ENCODE measurements around the gene BRSK1. TPM values are rescaled to one million over a fixed set of nuclear protein-coding genes. Genes with fewer than 3 reads are reported as not detected.

BRSK1 gene
- total RNA-seq, 1 donor from 2014 or later: 1.9 TPM

DNA sequence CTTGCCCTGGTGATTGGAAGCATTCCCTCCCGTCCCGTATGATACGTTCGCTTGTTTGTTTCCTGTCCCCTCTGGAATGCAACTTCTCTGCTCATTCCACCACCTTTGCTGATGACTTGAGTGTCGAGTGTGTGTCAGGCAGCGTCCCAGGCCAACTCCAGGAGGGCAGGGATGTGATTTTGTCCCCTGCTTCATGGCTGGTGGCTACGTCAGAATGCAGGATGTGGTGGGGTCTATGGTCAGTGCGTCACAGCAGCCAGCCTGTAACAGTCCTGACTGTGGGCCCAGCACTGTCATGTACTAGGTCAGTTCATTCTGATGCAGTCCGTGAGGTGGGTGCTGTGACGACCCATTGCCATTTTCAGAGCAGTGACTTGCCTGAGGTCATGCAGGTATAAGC, 16.2 kb downstream of the BRSK1 start:
- no peak for ATAC-seq
- intact Hi-C loops (cut with micrococcal nuclease): no loop called here
- DNase-seq: no peak

DNA sequence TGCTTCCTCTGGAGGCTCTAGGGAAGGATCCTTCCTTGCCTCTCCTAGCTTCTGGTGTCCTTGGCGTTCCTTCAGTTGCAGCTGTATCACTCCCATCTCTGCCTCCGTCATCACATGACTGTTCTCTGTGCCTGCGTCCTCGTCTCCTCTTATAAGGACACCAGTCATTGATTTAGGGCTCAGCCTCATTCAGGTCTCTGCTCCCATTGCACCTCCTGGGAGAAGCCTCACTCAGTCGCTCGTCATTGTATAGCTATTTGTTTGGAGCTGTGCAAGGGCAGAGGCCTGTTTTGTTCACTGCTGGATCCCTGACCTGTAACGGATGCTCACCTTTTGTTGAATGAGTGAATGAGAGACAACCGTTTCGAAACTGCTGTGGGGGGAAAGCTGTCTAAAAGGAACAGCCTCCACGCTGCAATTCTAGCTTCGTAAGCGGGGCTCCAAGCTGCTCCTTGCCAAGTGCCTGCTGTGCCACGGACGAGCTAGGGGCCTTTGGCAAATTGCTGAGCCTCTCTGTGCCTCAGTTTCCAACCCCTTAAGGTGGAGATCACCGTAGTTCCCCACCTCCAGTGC, 17.2 kb downstream of the BRSK1 start:
- intact Hi-C loops (cut with micrococcal nuclease): no loop called here
- ATAC-seq (no peak), DNase-seq (no peak)

DNA sequence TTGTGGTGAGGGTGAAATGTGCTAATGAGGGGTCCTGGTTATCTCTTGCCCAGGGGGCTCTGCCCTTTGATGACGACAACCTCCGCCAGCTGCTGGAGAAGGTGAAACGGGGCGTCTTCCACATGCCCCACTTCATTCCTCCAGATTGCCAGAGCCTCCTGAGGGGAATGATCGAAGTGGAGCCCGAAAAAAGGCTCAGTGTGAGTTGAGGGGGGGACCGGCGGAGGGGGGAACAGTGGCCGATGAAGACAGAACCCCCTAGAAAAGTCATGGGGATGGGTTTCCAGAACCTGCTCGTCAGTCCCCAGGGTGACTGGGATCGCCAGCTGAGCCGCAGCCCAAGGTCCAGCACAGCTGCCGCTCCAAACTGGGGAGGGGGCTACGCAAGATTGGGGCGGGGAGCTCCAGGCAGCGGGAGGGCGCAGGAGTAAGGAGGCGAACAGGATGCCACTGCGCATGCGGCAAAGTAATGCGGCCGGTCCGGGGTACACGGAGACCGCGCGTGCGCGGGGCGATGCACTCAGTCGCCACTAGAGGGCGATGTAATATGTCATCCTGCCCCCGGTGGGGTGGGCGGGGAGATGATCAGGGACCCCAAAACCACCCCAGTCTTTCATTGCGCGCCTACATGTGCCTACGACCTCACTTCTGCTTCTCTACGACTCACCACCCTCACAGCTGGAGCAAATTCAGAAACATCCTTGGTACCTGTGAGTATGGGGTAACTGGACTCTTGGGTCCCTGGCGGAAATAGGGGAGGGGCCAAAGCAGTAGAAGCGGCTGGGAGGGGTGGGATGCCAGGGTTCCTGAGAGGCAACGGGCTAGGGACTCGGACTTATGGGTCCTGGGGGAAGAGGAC, 17.9 kb downstream of the BRSK1 start:
- ATAC-seq: peak; percentile 89
- peak; percentile 94 for DNase-seq
- intact Hi-C loops (cut with micrococcal nuclease): no loop called here

DNA sequence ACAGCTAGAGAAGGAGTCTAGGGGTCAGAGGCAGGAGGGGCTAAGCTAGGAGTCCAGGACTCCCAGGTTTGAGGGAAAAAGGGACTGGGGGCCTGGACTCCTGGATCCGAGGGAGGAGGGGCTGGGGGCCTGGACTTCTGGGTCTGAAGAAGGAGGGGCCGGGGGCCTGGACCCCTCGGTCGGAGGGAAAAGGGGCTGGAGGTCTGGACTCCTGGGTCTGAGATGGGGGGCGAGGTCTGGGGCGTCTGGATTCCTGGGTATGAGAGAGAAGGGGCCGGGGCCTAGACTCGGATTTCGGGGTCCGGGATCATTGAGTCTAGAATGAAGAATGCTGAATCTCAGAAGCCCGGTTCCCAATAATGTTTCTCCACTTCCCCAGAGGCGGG, 18.5 kb downstream of the BRSK1 start:
- ATAC-seq (no peak), DNase-seq (no peak)
- intact Hi-C loops (cut with micrococcal nuclease): no loop called here

DNA sequence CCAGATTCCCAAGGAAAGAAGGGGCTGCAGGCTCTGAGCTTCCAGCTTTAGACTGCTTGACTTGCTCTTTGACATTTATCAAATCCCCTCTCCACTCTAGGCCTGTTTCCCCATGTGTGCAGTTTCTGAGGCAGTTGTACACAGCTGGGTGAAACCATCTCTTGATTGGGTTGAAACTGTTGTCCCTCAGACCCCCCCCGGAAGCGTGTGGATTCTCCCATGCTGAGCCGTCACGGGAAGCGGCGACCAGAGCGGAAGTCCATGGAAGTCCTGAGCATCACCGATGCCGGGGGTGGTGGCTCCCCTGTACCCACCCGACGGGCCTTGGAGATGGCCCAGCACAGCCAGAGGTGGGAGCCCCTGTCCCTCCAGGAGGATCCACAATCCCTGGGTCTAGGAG, 19.7 kb downstream of the BRSK1 start:
- no peak for ATAC-seq
- intact Hi-C loops (cut with micrococcal nuclease): no loop called here
- no peak for DNase-seq

DNA sequence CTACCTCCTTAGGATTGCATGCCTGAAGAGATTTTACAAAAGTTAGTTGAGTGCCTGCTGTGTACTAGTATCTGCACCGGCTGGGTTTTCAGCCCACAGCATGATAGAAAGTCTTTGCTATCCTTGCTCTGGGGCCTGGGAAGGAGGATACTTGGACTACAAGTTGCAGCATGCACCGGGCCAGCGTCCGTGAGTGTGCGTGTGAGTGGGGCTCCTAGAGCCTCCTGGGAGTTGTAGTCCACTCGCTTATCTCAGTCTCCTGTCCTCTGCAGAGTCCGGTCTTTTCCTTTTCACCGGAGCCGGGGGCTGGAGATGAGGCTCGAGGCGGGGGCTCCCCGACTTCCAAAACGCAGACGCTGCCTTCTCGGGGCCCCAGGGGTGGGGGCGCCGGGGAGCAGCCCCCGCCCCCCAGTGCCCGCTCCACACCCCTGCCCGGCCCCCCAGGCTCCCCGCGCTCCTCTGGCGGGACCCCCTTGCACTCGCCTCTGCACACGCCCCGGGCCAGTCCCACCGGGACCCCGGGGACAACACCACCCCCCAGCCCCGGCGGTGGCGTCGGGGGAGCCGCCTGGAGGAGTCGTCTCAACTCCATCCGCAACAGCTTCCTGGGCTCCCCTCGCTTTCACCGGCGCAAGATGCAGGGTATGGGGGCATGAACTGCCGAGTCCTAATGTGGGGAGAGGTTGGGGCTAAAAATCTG, 20.6 kb downstream of the BRSK1 start:
- ATAC-seq (peak; percentile 43), DNase-seq (peak; percentile 53)
- intact Hi-C loops (cut with micrococcal nuclease): no loop called here

DNA sequence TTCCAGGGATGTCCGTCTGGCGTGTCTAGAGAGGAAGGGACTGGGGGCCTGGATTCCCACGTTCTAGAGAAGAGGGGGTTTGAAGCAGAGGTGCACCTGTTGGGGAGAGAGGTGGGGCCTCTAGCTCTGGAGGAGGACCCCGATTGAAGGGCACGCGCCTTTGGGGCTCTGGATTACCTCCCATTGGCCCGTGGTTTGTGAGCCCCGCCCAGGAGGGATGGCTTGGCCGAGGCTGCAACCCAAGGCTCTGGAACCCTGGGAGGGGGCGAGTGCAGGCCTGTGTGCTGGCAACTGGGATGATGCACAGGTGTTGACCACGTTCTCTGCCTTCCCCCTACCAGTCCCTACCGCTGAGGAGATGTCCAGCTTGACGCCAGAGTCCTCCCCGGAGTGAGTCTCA, 21.2 kb downstream of the BRSK1 start:
- ATAC-seq: no peak
- no peak for DNase-seq
- intact Hi-C loops (cut with micrococcal nuclease): no loop called here

DNA sequence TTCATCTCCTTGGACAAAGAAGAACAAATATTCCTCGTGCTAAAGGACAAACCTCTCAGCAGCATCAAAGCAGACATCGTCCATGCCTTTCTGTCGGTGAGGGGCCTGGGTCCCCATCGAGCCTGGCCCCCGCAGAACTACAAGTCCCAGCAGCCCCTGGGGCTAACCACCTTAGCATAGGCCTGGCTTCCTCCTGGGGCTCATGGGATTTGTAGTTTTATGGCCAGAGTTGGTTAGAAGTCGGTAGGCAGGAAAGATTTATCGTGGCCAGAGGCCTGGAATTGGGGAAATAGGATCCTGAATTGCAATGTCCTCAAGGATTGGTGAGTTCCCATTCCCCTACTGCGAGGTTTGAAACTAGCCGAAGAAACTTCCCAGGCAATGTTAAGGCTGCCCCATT, 21.7 kb downstream of the BRSK1 start:
- DNase-seq: peak; percentile 49
- peak; percentile 72 for ATAC-seq
- intact Hi-C loops (cut with micrococcal nuclease): no loop called here

DNA sequence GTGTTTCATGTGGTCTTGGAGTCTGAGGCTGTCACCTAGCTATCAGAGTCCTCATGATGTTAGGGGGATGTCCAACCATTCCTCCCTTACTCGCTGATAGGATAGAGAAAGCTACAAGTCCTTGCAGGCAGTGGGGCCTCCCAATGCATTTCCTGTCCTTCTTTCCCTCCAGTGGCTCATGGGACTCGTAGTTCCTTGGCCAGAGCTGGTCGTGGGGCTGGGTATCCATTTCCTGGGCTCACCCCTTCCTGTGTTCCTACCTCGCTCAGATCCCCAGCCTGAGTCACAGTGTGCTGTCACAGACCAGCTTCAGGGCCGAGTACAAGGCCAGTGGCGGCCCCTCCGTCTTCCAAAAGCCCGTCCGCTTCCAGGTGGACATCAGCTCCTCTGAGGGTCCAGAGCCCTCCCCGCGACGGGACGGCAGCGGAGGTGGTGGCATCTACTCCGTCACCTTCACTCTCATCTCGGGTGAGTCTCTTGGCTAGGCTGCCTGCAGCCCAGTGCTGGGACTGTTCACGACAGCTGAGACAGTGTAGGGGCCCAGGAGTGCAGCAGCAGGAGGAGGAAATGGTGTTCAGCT, 22.3 kb downstream of the BRSK1 start:
- DNase-seq: no peak
- intact Hi-C loops (cut with micrococcal nuclease): no loop called here
- no peak for ATAC-seq

DNA sequence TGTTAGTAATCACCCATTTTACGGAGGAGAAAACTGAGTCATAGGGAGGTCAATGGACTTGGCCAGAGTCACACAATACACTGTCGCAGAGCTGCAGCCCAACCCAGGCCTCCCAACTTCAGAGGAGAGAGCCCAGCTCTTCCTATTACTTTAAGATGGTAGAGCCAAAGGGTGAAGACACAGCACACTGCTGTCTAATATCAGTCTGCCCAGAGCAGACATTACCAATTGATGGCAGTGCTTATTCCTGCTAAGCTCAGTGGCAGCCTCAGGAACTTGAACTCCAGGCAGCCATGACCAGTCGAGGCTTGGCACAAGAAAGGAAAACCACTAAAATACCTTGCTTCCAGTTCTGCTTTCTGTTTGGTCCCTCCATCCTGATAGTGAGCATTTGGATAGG, 22.9 kb downstream of the BRSK1 start:
- DNase-seq (no peak), ATAC-seq (no peak)
- intact Hi-C loops (cut with micrococcal nuclease): no loop called here

DNA sequence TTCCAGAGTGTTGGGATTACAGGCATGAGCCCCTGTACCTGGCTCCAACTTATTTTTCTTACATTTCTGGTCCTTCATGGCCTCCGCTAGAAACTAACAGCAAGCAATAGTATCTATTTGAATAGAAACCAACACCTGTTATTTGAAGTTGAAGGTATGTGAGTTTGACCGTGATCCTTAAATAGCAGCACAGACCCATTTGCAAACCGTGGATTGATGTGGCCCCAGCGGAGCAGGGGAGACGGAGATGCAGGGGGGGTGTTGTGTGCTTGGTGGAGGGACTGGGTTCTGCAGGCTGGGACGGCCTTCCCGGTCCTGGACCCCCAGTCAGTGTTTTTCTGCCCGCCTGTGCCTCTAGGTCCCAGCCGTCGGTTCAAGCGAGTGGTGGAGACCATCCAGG, 24.5 kb downstream of the BRSK1 start:
- DNase-seq: no peak
- ATAC-seq: no peak
- intact Hi-C loops (cut with micrococcal nuclease): no loop called here

DNA sequence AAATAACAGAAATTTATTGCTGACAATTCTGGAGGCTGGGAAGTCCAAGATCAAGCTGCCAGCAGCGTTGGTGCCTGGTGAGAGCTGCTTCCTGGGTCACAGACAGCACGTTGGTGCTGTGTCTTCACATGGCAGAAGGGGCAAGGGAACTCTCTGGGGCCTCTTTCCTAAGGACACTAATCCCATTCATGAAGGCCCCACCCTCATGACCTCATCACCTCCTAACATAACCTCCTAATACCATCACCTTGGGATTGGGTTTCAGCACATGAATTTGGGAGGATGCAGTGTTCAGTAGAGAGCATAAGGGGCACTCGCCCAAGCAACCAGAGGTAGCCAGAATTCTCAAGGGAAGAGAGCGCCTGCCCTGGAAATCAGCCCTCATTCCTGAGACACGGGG, 25.7 kb downstream of the BRSK1 start:
- ATAC-seq (no peak), DNase-seq (no peak)
- intact Hi-C loops (cut with micrococcal nuclease): no loop called here

DNA sequence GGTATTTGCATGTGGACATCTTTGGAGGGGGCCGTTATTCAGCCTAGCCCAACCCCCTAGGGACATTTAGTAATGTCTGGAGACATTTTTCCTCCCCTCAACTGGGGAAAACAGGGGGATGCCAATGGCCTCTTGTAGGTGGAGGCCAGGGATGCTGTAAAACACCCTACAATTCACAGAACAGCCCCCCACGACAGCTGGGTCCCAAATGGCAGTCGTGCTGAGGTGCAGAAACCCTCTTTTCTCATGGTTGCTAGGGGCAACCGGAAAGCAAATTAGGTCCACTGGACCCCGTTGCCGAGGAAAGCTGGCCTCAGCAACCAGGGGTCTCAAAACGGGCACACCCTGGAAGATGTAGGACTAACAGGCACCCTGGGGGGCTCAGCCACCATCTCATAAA, 26.7 kb downstream of the BRSK1 start:
- intact Hi-C loops (cut with micrococcal nuclease): no loop called here
- DNase-seq (no peak), ATAC-seq (no peak)

DNA sequence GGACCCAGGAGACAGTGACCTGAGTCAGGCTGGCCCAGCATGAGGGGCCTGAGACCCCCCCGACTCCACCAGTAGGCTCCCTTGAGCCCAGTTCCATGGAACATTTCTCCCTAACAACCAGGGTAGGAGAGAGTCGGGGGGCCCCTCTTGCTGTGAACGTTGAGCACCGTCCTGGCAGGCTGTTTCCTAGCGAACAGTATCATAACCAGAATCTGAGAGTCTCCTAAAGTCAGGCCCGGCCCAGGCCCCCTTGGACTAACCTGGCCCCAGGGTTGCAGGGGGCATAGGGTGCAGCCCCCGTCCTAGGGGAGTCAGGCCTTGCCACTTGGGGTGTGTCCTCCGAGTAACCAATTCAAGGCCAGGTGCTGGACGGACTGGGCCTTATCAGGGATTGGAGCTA, 27.6 kb downstream of the BRSK1 start:
- intact Hi-C loops (cut with micrococcal nuclease): no loop called here
- DNase-seq (no peak), ATAC-seq (no peak)

DNA sequence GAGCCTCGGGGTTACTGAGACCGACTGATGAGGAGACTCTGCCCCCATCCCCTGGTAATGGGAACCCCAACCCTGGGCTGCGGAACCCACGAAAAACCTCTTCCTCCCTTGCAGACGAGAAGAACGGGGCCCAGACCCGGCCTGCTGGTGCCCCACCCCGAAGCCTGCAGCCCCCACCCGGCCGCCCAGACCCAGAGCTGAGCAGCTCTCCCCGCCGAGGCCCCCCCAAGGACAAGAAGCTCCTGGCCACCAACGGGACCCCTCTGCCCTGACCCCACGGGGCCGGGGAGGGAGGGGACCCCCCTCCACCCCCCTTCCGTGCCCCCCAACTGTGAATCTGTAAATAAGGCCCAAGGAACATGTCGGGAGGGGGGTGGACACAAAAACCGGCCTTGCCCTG, 28.0 kb downstream of the BRSK1 start:
- no peak for DNase-seq
- ATAC-seq: no peak
- intact Hi-C loops (cut with micrococcal nuclease): no loop called here

DNA sequence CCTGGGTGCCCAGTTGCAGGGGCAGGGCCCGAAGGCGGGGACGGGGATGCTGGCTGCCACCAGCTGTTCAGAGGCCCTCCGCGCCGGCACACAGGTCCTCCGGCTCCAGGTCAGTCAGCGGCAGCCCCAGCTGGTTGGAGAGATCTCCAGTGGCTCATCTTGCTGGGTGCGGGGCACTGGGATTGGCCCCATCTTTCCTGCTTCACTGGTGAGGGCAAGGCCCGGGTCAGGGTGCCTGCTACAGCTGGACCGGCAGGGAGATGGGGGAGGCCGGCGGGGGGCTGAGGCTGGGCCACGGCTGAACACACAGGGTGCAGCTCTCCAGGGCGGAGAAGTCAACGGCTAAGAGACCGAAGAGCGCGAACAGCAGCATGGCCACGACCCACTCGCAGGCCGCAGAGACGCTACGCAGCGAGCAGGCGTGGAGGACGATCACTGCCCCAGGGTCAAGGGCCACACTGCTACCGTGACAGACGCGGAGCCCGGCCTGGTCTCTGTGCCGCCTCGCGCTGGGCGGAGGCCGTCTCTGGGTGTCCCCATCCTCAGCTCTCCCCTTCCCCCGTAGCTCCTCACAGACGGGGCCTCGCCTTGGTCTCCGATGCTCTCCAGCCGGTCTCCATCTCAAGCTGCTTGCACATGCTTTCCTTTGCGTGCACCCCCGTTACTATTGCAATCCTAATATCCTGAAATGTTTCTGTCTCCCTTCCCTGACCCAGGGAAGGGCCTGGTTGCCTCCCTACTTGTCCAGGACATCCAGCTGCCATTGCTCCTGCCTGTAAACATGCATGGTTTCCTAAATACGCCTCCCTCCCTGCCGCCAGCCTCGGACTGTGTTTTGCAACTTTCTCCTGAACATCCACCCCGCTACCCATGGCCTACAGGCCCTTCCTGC, 29.1 kb downstream of the BRSK1 start:
- ATAC-seq (no peak), DNase-seq (no peak)
- intact Hi-C loops (cut with micrococcal nuclease): no loop called here

DNA sequence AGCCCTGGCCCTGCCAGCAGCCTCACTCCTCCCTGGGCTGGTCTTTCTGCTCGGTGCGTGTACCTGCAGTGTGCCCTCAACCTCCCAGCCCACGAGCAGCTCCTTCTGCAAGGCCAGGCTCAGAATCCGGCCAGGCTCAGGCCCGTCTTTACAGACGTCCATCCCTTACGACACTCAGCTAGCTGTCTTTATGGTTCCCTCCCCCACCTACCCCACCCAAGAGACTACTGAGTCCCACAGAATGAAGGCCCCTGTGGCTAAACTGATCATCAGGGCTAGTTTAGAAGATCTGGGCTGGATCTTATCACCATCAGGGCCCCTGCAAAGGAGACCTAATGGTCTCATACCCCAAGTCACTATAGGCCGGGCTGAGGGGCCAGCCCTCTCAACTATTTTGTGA, 30.6 kb downstream of the BRSK1 start:
- ATAC-seq: no peak
- no peak for DNase-seq
- intact Hi-C loops (cut with micrococcal nuclease): no loop called here

DNA sequence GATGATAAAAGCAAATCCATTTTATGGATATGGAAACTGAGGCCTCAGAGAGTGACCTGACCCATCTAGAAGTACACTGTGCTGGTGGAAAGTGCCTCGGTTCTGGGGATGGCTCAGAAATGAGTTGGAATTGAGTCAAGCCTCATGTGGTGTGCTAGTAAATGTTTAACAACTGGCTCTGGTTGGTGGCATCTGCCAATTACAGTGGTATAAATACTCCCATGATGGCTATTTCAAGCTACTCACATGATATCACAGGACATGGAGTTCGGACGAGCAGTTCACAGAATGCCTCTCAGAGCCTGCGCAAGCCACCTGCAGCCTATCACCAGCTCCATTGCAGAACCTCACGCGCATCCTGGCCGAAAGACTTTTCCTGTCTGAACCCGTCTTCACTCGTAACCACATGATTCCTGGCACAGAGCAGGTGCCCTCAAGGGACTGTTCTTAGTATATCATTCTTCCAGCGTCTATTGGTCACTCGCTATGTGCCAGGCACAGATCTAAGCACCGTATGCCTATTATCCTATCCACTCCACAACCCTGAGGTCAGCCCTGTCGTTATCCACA, 32.2 kb downstream of the BRSK1 start:
- ATAC-seq: no peak
- intact Hi-C loops (cut with micrococcal nuclease): no loop called here
- DNase-seq: no peak

DNA sequence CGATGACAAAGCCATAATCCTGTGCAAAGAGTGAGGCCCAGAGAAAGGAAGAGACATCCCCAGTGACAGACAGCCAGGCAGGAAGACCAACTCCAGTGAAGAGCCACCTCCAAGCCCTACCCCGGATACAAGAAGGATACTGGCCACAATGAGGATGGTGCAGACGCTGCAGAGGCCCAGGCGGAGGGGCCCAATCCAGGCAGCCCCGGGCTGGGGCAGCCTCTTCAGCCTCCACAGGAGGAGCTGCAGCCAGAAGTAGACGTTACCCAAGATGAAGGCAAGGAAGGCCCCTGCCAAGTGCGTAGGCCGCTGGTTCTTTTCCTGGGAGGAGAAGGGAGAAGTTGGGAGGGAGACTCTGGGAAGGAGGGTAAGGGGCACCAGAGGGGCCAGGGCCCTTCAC, 32.8 kb downstream of the BRSK1 start:
- ATAC-seq (no peak), DNase-seq (no peak)
- intact Hi-C loops (cut with micrococcal nuclease): no loop called here
